Measurements from ENCODE around the gene MRGPRX2.

MRGPRX2 gene

GRCh38 chr11:19013181-19013857, 47.2 kb downstream of the MRGPRX2 start:
- Histone ChIP-seq H3K9me2 (replicated peaks; ENCODE audit: control insufficient read depth, low read length) (no peaks in the 10 kb centered on the region), H3K4me1 (ENCODE audit: control insufficient read depth, low read length) (no peaks in the 10 kb centered on the region), H3K9me3 (ENCODE audit: control insufficient read depth, insufficient read depth, low read length) (no peaks in the 10 kb centered on the region), H3K27me3 (ENCODE audit: control insufficient read depth, low read length) (no peaks in the 10 kb centered on the region), H3F3A (ENCODE audit: control insufficient read depth, insufficient read depth) (no peaks in the 10 kb centered on the region), H3K79me2 (ENCODE audit: control insufficient read depth, low read length) (no peaks in the 10 kb centered on the region), H3K4me3 (ENCODE audit: low read length) (no peak overlapping the region), H3K4me2 (ENCODE audit: low read length) (no peak overlapping the region), H3K27ac (ENCODE audit: low read depth, low read length) (no peak overlapping the region), H3K36me3 (ENCODE audit: control insufficient read depth, low read length) (no peaks in the 10 kb centered on the region), H4K20me1 (ENCODE audit: control insufficient read depth, insufficient read depth, low read depth, low read length) (no peaks in the 10 kb centered on the region)
- TF ChIP-seq EZH2phosphoT487 (IDR thresholded peaks at IDR 0.05; ENCODE audit: borderline replicate concordance, low read length) (no peak), CTCF (IDR thresholded peaks at IDR 0.05; ENCODE audit: low read depth, low read length, poor library complexity, severe bottlenecking) (peak; percentile 67)

DNA sequence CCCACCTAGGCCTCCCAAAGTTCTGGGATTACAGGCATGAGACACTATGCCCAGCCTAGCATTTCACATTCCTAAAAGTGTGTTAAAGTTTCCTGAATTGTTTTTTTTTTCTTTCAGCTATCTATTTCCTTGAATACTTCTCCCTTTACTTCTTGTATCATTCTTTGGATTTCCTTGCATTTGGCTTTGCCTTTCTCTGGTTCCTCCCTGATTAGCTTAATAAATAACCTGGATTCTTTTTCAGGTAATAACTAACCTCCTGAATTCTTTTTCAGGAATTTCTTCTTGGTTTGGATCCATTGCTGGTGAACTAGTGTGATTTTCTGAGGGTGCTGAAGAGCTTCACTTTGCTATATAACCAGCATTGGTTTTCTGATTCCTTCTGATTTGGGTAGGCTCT, 47.9 kb downstream of the MRGPRX2 start:
- Histone ChIP-seq H3K4me3 (ENCODE audit: low read length) (no peak overlapping the region), H3F3A (ENCODE audit: control insufficient read depth, insufficient read depth) (no peaks in the 10 kb centered on the region), H3K9me3 (ENCODE audit: control insufficient read depth, insufficient read depth, low read length) (no peaks in the 10 kb centered on the region), H3K79me2 (ENCODE audit: control insufficient read depth, low read length) (no peaks in the 10 kb centered on the region), H3K4me2 (ENCODE audit: low read length) (no peak overlapping the region), H4K20me1 (ENCODE audit: control insufficient read depth, insufficient read depth, low read depth, low read length) (no peaks in the 10 kb centered on the region), H3K27me3 (ENCODE audit: control insufficient read depth, low read length) (no peaks in the 10 kb centered on the region), H3K9me2 (replicated peaks; ENCODE audit: control insufficient read depth, low read length) (no peaks in the 10 kb centered on the region), H3K36me3 (ENCODE audit: control insufficient read depth, low read length) (no peaks in the 10 kb centered on the region), H3K27ac (ENCODE audit: low read depth, low read length) (no peak overlapping the region), H3K4me1 (ENCODE audit: control insufficient read depth, low read length) (no peaks in the 10 kb centered on the region)
- no peak for TF ChIP-seq EZH2phosphoT487 (IDR thresholded peaks at IDR 0.05; ENCODE audit: borderline replicate concordance, low read length)
- no peak for TF ChIP-seq CTCF (IDR thresholded peaks at IDR 0.05; ENCODE audit: low read depth, low read length, poor library complexity, severe bottlenecking)
